Breast epithelium (tissue), 4 donors: ENCODE measurements around the gene GPNMB. TPM values are rescaled to one million over a fixed set of nuclear protein-coding genes. Genes with fewer than 3 reads are reported as not detected.

Source experiments
- DNase-seq, 2 donors: peaks; one replicate each; pipeline ENCODE4 v3.0.0-alpha.2; 2019; ENCODE audit warnings: low spot score in 2 of 2
- H3K27ac ChIP-seq, 2 donors: fragments of 200-600 bp; sonication (generic) in 1 of 2; one replicate each; pipeline ENCODE4 v1.5.1; 2016 to 2019; ENCODE audit warnings: mild to moderate bottlenecking in 1 of 2
- H3K27me3 ChIP-seq, 2 donors: fragments of 200-600 bp; sonication (generic) in 1 of 2; one replicate each; pipeline versions ENCODE4 v1.5.1 to v1.6.0; 2017 to 2019; ENCODE audit warnings: control low read depth in 1 of 2, mild to moderate bottlenecking in 1 of 2
- H3K36me3 ChIP-seq: fragments of 200-600 bp; one replicate; pipeline ENCODE4 v1.5.1; 2019
- H3K4me1 ChIP-seq, 2 donors: fragments of 200-600 bp; sonication (generic); one replicate each; pipeline ENCODE4 v1.5.1; 2016 to 2019; ENCODE audit warnings: control low read depth in 1 of 2
- H3K4me3 ChIP-seq, 3 donors: fragments of 200-600 bp; sonication (generic); 1 replicate in 2 of 3; 2 replicates in 1 of 3; pipeline ENCODE4 v1.5.1; 2016 to 2019; ENCODE audit warnings: mild to moderate bottlenecking in 3 of 3, moderate library complexity in 2 of 3
- H3K9me3 ChIP-seq, 2 donors: fragments of 200-600 bp; sonication (generic) in 1 of 2; one replicate each; pipeline ENCODE4 v1.5.1; 2016 to 2019; ENCODE audit warnings: control low read depth in 1 of 2
- POLR2A ChIP-seq: fragments of 450-650 bp; IDR thresholded peaks from one replicate; pipeline ENCODE4 v1.6.1; 2016; ENCODE audit warnings: antibody characterized with exemption, mild to moderate bottlenecking, moderate library complexity
- POLR2AphosphoS5 ChIP-seq, 3 donors: sonication (generic); formaldehyde crosslinking; IDR thresholded peaks; one replicate each; pipeline ENCODE4 v1.6.1; 2017; ENCODE audit warnings: antibody characterized with exemption in 3 of 3
- intact Hi-C: fragments of 100-400 bp; cut with DNase I; formaldehyde crosslinking; loops from one replicate; pipeline ENCODE4 v1.15.1; 2023; ENCODE audit warnings: low total_unique reads
- total RNA-seq, 3 donors: library from RNA; depleted of rRNA; stranded (reverse); fragments of >200 nt; gene quantifications; one replicate each; pipeline ENCODE4 v1.1.0, GENCODE V29; 2016
- TF ChIP-seq, protein P1 (sequence below), 3 donors: fragments of 450-650 bp; IDR thresholded peaks; one replicate each; pipeline ENCODE4 v1.5.1; 2016 to 2017; ENCODE audit warnings: antibody characterized with exemption in 3 of 3, mild to moderate bottlenecking in 3 of 3, moderate library complexity in 3 of 3

The GPNMB gene
- total RNA-seq, 3 donors from 2014 or later: 86.9 to 460 (median 335) TPM

DNA sequence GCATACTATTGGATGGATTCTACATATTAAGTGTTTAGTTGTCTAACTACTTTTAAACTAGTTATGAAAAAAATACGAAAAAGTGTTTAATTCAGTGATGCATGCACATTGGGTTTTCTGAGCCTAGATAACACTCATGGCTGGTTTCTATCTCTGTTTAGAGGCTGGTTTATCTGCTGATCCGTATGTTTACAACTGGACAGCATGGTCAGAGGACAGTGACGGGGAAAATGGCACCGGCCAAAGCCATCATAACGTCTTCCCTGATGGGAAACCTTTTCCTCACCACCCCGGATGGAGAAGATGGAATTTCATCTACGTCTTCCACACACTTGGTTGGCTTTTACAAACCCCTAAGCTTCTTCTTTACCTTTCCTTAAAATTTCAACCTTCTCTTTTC is 10.2 kb downstream of the GPNMB start:
- Histone ChIP-seq H3K36me3 (peaks cover 5% of the 10 kb centered on the region), H3K27me3 (no peaks in the 10 kb centered on the region), H3K27ac (no peak overlapping the region), H3K4me1 (no peaks in the 10 kb centered on the region), H3K9me3 (no peaks in the 10 kb centered on the region), H3K4me3 (no peak overlapping the region)
- no peak for DNase-seq
- intact Hi-C loops: no loop called here
- TF ChIP-seq POLR2AphosphoS5 (IDR thresholded peaks at IDR 0.05): no peak
- TF ChIP-seq, protein P1, sequence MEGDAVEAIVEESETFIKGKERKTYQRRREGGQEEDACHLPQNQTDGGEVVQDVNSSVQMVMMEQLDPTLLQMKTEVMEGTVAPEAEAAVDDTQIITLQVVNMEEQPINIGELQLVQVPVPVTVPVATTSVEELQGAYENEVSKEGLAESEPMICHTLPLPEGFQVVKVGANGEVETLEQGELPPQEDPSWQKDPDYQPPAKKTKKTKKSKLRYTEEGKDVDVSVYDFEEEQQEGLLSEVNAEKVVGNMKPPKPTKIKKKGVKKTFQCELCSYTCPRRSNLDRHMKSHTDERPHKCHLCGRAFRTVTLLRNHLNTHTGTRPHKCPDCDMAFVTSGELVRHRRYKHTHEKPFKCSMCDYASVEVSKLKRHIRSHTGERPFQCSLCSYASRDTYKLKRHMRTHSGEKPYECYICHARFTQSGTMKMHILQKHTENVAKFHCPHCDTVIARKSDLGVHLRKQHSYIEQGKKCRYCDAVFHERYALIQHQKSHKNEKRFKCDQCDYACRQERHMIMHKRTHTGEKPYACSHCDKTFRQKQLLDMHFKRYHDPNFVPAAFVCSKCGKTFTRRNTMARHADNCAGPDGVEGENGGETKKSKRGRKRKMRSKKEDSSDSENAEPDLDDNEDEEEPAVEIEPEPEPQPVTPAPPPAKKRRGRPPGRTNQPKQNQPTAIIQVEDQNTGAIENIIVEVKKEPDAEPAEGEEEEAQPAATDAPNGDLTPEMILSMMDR (IDR thresholded peaks at IDR 0.05): no peak
- TF ChIP-seq POLR2A: no peak

DNA sequence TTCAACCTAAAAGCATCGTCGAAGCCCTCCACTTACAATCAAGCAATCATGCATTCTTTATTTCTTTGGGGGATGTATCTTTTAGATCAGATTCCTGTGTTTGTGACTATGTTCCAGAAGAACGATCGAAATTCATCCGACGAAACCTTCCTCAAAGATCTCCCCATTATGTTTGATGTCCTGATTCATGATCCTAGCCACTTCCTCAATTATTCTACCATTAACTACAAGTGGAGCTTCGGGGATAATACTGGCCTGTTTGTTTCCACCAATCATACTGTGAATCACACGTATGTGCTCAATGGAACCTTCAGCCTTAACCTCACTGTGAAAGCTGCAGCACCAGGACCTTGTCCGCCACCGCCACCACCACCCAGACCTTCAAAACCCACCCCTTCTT is 13.8 kb downstream of the GPNMB start:
- DNase-seq: no peak
- Histone ChIP-seq H3K36me3 (peaks cover 5% of the 10 kb centered on the region), H3K27me3 (no peaks in the 10 kb centered on the region), H3K4me1 (no peaks in the 10 kb centered on the region), H3K27ac (no peak overlapping the region), H3K4me3 (no peak overlapping the region), H3K9me3 (no peaks in the 10 kb centered on the region)
- intact Hi-C loops: no loop called here
- TF ChIP-seq POLR2A (no peak), POLR2AphosphoS5 (IDR thresholded peaks at IDR 0.05) (no peak)
- TF ChIP-seq, protein P1 (IDR thresholded peaks at IDR 0.05): no peak

DNA sequence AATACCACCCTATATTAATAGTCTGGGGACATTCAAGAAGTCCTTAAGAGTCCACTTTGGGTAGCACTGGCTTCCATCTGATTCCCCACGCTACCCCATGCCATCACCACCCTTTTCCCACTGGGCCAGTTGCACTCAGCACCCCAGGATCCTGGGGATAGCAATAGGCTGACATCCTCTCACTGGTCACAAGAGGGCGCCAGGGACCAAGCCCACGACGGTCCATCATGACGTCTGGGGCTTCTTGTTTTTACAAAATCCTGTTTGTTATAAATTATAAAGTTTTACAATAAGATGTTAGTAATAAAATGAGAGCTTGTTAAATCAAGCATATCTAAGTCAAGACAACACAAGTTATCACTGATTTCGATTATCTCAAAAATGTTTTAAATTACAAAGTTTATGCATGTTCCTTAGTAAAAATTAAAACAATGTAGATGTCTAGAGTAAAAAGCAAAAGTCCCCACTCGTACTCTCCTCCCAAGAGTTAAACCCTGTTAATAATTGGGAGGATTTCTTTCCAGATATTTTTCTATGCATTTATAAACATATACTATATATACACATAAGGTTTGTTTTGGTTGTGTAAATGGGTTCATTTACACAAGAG is 15.4 kb downstream of the GPNMB start:
- peaks cover 5% of the 10 kb centered on the region for H3K36me3 ChIP-seq
- no peaks in the 10 kb centered on the region for H3K4me1 ChIP-seq
- no peaks in the 10 kb centered on the region for H3K27me3 ChIP-seq
- no peak overlapping the region for H3K4me3 ChIP-seq
- no peaks in the 10 kb centered on the region for H3K9me3 ChIP-seq
- TF ChIP-seq, protein P1 (IDR thresholded peaks at IDR 0.05): peak; percentile 39 to 59 (median 48)
- no peak for TF ChIP-seq POLR2AphosphoS5 (IDR thresholded peaks at IDR 0.05)
- DNase-seq: no peak
- intact Hi-C loops: no loop called here
- no peak overlapping the region for H3K27ac ChIP-seq

DNA sequence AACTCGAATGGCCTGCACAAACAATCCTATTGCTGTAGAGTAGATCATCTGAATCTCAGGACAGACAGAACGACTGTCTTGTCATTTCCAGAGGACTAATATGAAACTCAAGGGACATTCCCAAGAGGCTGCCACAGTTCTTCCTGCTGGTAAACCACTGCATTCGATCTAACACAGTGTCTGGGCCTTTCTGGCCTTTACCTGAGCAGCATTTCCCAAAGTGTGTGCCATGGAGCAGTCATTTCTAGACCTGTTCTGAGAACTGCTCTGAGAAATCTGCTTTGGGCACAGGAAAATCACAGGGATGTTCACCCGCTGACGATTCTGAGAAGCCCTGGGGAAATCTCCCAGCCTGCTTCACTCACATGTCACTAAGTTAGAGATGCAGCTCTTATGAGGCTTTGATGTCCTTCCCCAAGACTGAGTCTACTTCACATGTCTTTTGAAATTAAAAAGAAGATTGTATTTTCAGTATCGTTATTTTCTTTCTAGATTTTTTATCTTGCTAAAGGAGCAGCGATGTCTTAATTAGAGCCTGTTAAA is 18.4 kb downstream of the GPNMB start:
- no peaks in the 10 kb centered on the region for H3K9me3 ChIP-seq
- no peak for DNase-seq
- H3K4me3 ChIP-seq: no peak overlapping the region
- no peak for TF ChIP-seq POLR2AphosphoS5 (IDR thresholded peaks at IDR 0.05)
- TF ChIP-seq, protein P1 (IDR thresholded peaks at IDR 0.05): no peak
- TF ChIP-seq POLR2A: no peak
- no peaks in the 10 kb centered on the region for H3K27me3 ChIP-seq
- no peaks in the 10 kb centered on the region for H3K36me3 ChIP-seq
- H3K4me1 ChIP-seq: no peaks in the 10 kb centered on the region
- no peak overlapping the region for H3K27ac ChIP-seq
- intact Hi-C loops: no loop called here

DNA sequence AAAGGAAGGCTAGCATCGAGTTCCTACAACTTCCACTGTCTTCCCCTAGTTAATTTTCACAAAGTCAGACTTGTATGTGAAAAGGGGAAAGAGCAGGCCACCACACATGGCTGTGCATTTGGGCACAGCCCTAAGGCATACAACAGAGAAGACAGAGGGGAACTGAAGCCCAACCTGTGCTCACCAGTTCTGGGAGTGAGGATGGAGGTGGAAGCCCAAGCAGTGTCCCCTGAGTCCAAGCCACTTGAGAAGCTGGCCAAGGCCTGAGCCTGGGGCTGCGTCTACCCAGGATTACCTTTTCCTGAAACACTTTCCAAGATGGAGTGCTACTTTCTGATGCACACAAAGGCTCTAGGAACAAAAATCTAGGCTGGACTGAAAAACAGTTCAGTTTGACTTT is 20.3 kb downstream of the GPNMB start:
- intact Hi-C loops: no loop called here

More for the DNA sequence above, 20.3 kb downstream of the GPNMB start:
- Histone ChIP-seq H3K27me3 (no peaks in the 10 kb centered on the region), H3K9me3 (no peaks in the 10 kb centered on the region), H3K27ac (no peak overlapping the region), H3K4me3 (no peak overlapping the region), H3K36me3 (no peaks in the 10 kb centered on the region), H3K4me1 (no peaks in the 10 kb centered on the region)
- no peak for DNase-seq
- TF ChIP-seq POLR2AphosphoS5 (IDR thresholded peaks at IDR 0.05) (no peak), POLR2A (no peak)
- TF ChIP-seq, protein P1 (IDR thresholded peaks at IDR 0.05): no peak
